ENCODE data around the gene TBX1. TPM values are rescaled to one million over a fixed set of nuclear protein-coding genes. Genes with fewer than 3 reads are reported as not detected.

Gene TBX1
- not detected in 2 replicates for total RNA-seq (2014; rRNA removed; shearing (Covaris generic))
- total RNA-seq (2022): 0.23 TPM in 1 of 2 replicates, not detected in the other
- Bru-seq, nascent RNA: percentile 6 among the genes with signal in this experiment
- BruChase-seq, experiment 1, labeled RNA remaining after a 6-hour chase: percentile 5 among the genes with signal in this experiment
- not detected for BruChase-seq, experiment 2, labeled RNA remaining after a 2-hour chase
- long read RNA-seq: 0 reads

DNA sequence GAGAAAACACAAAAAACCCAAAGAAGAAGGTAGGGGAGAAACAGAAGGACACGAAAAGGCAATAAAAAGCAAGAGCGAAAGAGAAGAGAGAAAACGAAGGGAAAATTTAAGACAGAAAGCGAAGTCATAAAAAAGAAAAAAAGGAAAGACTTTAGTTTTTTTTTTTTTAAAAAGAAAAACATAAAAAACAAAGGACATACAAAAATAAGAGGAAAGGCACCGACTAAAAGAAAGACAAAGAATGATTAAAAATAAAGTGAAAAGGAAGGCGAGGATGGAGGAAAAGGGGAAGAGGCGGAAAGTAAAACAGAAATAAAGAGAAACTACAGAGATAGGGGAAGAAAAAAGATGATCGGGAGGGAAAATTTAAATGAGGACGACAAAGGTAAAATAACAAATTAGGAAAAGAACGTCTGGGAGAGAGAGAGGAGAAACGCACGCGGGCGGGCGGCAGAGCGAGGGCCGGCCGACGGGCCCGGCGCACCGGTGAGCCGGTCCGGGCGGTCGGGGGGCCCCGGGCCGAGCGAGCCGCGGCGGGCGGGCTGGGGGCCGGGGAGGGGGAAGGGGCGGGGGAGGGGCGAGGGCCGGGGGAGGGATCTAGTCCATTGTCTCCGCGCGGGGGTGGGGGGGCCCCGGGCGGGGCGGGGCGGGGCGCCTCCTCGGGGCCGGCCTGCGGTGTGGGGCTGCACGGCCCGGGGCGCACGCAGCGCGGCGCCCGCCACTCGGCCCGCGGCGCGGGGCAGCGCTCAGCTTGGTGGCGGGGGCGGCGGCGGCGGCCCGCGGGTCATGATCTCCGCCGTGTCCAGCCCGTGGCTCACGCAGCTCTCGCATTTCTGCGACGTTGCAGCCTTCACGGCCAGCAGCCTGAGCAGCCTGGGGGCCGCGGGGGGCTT is at the start of gene TBX1:
TBX1 (plus strand) TSS at position 721 of the 893 bp plus-strand sequence; CDS start at position 787, 66 bp downstream.
- no peak for DNase-seq (ENCODE audit: low spot score)
- ChIA-PET CTCF (ENCODE audit: unreplicated experiment) (no interaction called here), POLR2A (no interaction called here)
- Histone ChIP-seq H3K27ac (ENCODE audit: low read depth, low read length, poor library complexity, severe bottlenecking) (no peak within 1 kb of the TSS), H3K4me1 (ENCODE audit: insufficient read depth, low read length, poor library complexity, severe bottlenecking) (peaks cover 24% of the 10 kb centered on the region), H2AFZ (ENCODE audit: low read length) (no peak within 1 kb of the TSS), H3K4me3 (ENCODE audit: low read depth, low read length, poor library complexity, severe bottlenecking) (no peak within 1 kb of the TSS), H3K9me2 (ENCODE audit: insufficient read depth, low read length) (no peaks in the 10 kb centered on the region), H3K36me3 (ENCODE audit: insufficient read depth, low read length) (no peaks in the 10 kb centered on the region), H3K79me2 (ENCODE audit: insufficient read depth, low read depth, low read length) (no peaks in the 10 kb centered on the region), H3K4me2 (ENCODE audit: low read length) (no peak within 1 kb of the TSS), H3K9me3 (ENCODE audit: low read length) (no peaks in the 10 kb centered on the region), H4K20me1 (ENCODE audit: insufficient read depth, low read length) (no peaks in the 10 kb centered on the region)
- TF ChIP-seq CTCF (conservative IDR thresholded peaks at IDR 0.05; ENCODE audit: low read length) (no peak), EZH2phosphoT487 (IDR thresholded peaks at IDR 0.05; ENCODE audit: borderline replicate concordance, low read depth, low read length) (0 out of 2 replicates have a peak, but pooled peaks have one; percentile 90)
- intact Hi-C loops (cut with micrococcal nuclease; ENCODE audit: unreplicated experiment): no loop called here
- no TSS peak for BruUV-seq (replicated peaks)

DNA sequence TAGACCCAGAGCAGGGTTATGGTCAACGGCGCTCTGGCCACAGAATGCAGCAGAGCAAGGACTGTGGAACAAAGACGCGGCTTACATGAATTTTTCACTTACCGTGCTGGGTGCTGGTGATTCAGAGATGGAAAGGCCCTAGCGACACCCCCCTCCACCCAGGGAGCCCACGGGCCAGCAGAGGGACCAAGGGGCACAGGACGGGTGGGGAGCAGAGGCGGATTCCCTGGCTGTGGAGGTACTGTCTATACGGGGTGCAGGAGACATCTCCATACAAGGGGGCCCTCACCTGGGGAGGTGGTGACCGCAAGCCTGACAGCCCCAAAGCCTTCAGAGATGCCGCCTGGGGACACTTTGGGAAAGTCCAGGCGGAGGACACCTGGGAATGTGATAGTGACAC is 47.3 kb upstream of the TBX1 start:
- ChIA-PET CTCF (ENCODE audit: unreplicated experiment) (no interaction called here), POLR2A (no interaction called here)
- DNase-seq (ENCODE audit: low spot score): no peak
- no TSS peak for BruUV-seq (replicated peaks)
- Histone ChIP-seq H4K20me1 (ENCODE audit: insufficient read depth, low read length) (no peaks in the 10 kb centered on the region), H3K4me1 (ENCODE audit: insufficient read depth, low read length, poor library complexity, severe bottlenecking) (no peaks in the 10 kb centered on the region), H3K4me2 (ENCODE audit: low read length) (no peak overlapping the region), H3K4me3 (ENCODE audit: low read depth, low read length, poor library complexity, severe bottlenecking) (no peak overlapping the region), H3K79me2 (ENCODE audit: insufficient read depth, low read depth, low read length) (no peaks in the 10 kb centered on the region), H3K9me2 (ENCODE audit: insufficient read depth, low read length) (no peaks in the 10 kb centered on the region), H3K9me3 (ENCODE audit: low read length) (no peaks in the 10 kb centered on the region), H3K36me3 (ENCODE audit: insufficient read depth, low read length) (no peaks in the 10 kb centered on the region), H2AFZ (ENCODE audit: low read length) (no peak overlapping the region), H3K27ac (ENCODE audit: low read depth, low read length, poor library complexity, severe bottlenecking) (no peak overlapping the region)
- intact Hi-C loops (cut with micrococcal nuclease; ENCODE audit: unreplicated experiment): no loop called here
- TF ChIP-seq EZH2phosphoT487 (IDR thresholded peaks at IDR 0.05; ENCODE audit: borderline replicate concordance, low read depth, low read length): no peak
- no peak for TF ChIP-seq CTCF (conservative IDR thresholded peaks at IDR 0.05; ENCODE audit: low read length)
